GM18507 (cell line): Measurements from ENCODE around the gene MAPK6.
"Not testable (repeated sequence)": the region's sequence is repeated elsewhere in the genome, so short reads cannot be mapped to it uniquely, and the experiment has no call there.

ENCODE experiments used
- DNase-seq: peaks from one replicate; pipeline ENCODE4 v3.0.0; 2011; ENCODE audit warnings: low read depth; ENCODE audit not compliant: insufficient read length; ENCODE audit errors: extremely low spot score
- FAIRE-seq: peaks from 2 replicates; lab custom pipeline; 2011; peaks lifted over from hg19 to GRCh38; lab: Jason Lieb, UNC

The MAPK6 gene

DNA sequence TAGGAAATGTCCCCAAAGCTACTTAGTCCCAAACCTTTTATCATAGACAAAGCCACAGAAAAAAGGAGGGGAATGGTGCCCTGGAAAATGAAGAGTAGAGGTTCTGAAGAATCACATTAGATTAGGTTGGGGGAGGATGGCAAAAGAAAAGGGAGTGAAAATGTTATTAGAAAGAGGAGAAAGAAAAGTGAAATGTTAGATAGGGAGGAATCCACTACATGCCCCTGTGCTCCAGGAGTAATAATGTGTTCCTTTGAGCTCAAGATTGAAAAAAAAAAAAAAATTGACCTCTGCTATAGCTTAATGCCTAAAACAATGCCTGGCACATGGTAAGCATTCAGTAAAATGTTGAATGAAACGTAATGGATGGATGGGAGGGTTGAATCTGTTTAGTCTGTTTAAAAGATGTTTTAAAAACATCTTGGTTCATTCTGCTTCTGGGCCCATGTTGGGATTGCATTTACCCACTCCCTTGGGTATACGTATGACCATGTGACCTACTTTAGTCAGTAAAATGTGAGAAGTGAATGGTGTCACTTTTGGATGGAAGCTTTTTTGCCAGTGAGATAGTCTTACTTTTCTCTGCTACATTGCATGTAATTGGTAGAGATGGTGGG lies 19.0 kb downstream of the MAPK6 start:
- FAIRE-seq (no peak), DNase-seq (no peak)

DNA sequence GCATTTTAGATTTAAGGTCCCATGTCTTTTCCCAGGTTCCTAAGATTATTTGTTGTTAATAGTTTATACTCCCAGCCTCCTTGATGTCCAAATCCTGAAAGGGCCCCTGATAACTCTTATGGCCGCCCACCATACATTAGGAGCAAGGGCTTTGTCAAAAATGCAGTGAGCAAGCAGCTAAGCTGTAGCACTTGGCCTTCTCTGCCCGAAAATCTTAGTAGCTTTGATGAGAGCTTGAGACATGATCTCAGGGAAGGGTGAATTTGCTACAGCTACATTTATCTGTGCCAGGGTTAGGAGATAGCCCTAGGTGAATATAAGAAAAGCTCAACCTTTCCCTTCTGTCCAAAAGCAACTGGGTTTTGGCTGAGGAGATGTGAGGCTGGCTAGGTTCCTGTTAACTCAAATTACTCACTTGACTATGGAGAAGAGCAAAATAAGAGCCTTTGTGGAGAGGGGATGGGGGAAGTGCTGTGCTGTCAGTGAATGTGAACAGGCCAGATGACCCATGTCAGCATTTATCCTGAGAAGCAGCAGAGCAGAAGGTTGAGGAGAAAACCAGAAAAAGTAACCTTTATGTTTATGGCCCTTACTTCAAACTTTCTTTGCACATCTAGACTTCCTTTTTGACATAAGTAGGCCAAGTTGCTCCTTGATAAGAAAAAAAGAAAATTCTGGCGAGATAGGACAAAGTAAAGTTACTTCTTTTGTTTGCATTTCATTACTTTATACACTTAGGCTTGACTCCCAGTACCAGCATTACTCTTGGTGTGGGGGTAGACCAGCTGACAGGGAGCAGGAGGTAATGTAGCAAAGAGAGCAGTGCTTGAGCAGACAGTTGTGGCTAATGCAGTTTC lies 21.1 kb downstream of the MAPK6 start:
- no peak for FAIRE-seq
- DNase-seq = no peak

DNA sequence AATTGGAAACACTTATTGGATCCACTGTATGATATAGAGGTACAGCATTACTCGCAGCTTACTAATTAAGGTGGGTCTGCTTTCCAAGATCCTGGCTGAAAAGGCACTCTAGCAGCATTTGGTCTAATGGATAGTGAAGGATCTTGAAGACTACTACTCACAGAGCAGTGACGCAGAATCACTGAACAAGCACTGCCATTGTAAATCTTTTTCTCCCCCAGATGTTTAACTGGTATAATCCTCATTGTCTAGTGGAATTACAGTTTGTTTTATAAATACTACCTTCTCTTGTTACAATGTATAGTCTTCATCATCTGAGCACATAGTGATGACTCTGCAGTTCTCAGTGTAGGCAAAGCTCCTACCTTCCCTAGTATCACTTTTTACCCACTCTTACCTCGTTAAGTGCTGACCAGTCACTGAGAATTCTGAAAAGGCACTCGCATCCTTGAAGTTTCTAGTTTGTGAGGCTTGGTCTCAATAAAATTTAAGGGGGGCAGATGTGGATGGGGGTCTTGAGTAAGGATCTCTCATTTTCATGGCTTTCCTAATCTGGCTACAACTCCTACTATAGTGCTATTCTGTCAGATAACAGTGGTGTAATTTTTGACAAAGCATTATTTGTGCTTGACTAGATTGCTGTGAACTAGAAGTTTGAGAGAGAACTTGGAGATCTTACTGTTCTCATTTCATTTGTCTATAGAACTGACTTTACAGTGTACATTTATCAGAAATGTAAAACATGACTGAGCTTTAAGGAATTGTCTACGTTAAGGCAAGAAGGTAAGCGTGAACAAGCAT lies 23.2 kb downstream of the MAPK6 start:
- no peak for DNase-seq
- FAIRE-seq = no peak

DNA sequence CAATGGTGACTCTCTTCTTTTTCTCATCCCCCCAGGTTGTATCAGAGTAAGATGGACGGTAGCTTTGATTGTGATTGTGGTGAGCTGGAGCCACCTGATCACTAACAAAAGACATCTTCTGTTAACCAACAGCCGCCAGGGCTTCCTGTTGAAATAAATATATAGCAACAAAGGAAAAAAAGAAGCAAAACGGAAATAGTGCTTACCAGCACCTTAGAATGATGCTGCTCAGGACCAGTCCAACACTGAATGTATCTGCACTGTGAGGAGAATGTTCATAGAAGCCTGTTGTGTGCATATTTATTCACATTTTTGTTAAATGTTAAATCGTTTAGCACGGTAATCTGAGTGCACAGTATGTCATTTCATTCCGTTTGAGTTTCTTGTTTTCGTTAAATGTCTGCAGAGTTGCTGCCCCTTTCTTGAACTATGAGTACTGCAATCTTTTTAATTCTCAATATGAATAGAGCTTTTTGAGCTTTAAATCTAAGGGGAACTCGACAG lies 26.8 kb downstream of the MAPK6 start:
- not testable (repeated sequence) for DNase-seq, FAIRE-seq

DNA sequence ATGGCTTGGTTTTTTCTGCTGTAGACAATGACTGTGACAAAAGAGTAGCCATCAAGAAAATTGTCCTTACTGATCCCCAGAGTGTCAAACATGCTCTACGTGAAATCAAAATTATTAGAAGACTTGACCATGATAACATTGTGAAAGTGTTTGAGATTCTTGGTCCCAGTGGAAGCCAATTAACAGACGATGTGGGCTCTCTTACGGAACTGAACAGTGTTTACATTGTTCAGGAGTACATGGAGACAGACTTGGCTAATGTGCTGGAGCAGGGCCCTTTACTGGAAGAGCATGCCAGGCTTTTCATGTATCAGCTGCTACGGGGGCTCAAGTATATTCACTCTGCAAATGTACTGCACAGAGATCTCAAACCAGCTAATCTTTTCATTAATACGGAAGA lies 27.5 kb downstream of the MAPK6 start:
- DNase-seq, FAIRE-seq: not testable (repeated sequence)

DNA sequence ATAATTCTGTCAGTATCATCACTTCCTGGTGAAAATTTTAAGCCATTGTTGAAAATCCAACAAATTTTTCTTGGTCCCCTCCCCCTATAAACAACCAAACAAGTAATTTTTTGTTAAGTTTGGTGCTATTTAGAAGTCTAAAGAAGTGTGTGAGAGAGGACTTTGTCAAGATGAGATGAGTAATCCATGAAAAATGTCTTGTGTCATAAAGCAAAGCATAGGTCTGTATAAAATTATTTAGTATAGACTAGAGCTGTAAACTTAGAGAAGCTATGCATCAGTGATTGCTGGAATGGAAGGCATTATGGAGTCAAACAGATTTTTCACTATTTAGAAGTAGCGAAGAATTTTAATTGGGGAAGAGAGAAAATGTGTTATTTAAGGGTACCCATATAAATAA lies 31.4 kb downstream of the MAPK6 start:
- DNase-seq = no peak
- FAIRE-seq = no peak

DNA sequence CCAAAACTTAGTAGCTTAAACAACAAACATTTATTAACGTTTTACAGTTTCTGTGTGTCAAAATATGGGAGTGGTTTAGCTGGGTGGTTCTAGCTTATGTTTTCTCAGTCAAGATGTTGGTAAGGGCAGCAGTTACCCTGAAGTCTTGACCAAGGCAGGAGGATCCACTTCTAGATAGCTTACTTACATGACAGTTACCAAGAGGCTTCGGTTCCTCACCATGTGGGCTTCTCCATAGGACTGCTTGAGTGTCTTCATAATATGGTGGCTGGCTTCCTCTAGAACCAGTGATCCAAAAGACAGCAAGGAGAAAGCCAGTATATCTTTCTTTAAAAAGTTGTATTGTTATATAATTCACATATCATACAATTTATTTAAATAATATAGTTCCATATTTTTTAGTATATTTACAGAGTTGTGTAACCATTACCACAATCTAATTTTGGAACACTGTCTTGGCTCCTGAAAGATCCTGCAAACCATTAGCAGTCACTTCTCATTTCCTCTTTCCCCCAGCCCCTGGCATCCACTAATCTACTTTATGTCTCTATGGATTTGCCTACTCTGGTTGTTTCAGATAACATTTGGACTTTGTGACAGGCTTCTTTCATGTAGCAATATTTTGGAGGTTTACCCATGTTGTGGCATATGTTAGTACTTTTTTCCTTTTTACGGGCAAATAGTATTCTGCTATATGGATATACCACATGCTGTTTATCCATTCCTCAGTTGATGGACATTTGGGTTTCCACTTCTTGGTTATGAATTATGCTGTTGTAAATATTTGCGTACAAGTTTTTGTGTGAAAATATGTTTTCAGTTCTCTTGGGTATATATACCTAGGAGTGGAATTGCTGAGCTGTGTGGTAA lies 33.3 kb downstream of the MAPK6 start:
- FAIRE-seq = no peak

DNA sequence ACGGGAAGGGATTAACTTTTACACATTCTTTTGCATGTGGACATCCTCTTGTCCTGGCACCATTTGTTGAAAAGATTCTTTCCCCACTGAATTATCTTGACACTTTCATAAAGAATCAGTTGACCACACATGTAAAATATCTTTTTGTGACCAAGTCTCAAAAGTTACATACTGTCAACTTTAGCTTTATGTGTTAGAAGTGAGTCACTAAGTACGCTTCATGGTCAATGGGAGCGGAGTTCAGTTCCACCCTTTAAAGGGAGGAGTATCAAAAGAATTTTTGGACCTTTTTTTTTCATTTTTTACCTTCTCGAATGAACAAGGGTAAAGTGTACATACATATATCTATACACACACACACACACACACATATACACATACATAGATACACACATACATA lies 35.4 kb downstream of the MAPK6 start:
- no peak for DNase-seq
- FAIRE-seq = no peak

More for the DNA sequence above, 33.3 kb downstream of the MAPK6 start:
- no peak for DNase-seq

DNA sequence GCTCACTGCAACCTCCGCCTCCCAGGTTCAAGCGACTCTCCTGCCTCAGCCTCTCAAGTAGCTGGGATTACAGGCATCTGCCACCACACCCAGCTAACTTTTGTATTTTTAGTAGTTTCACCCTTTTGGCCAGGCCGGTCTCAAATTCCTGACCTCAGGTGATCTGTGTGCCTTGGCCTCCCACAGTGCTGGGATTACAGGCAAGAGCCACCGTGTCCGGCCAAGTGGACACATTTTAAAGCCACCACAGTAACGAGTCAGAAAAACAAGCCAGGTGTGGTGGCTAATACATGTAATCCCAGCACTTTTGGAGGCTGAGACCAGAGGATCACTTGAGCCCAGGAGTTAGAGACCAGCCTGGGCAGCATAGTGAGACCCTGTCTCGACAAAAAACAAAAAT lies 35.8 kb downstream of the MAPK6 start:
- FAIRE-seq, DNase-seq: not testable (repeated sequence)

DNA sequence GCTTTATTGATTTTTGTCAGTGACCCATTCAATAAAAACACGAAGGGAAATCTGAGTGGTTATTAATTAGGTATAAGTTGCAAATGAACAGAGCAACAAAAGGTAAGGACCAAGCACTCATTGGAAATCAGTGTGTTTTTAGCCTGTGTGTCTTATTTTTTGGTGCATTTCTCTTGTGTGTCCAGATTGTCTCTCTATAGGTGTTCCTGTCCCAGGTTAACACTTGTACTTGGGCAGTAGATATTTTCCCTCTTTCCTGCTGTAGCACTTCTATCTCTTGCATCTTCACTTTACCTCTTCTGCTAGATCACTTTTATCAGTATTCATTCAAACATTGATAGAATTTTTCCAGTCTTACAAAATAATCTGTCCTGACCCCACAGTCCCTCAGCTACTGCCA lies 37.0 kb downstream of the MAPK6 start:
- FAIRE-seq (no peak), DNase-seq (no peak)

DNA sequence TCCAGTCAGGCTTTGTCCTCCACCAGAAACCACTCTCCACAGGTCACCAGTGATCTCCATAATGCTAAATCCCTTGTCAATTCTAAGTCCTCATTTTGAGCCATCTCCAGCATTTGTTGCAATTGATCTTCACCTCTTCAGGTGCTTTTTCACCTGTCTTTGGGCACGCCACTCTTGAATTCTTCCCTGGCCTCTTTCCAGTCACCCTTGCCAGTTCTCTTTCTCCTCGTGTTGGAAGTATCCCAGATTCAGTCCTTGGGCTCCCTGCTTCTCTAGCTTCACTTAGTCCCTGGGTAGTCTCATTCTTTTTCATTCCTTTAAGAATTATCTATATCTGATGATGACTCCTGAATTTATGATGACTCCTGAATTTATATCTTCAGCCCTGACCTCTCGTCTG lies 37.5 kb downstream of the MAPK6 start:
- FAIRE-seq (no peak), DNase-seq (no peak)

DNA sequence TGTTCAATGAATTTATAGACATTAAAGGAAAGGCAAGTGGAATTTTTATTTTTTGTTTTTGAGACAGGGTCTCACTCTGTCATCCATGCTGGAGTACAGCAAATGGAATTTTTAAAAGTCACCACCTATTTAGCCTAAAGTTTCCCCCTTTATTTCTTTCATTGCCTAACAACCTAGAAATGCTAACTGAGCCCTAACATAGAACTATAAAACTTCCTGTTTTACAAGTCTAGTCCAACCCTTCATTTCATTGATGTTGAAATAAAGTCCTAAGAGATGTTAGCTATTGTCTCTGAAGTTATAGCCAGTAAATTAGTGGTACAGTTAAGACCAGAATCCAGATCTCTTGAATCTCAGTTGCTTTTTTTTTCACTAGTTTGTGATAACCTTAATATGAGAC lies 39.0 kb downstream of the MAPK6 start:
- no peak for FAIRE-seq
- no peak for DNase-seq

DNA sequence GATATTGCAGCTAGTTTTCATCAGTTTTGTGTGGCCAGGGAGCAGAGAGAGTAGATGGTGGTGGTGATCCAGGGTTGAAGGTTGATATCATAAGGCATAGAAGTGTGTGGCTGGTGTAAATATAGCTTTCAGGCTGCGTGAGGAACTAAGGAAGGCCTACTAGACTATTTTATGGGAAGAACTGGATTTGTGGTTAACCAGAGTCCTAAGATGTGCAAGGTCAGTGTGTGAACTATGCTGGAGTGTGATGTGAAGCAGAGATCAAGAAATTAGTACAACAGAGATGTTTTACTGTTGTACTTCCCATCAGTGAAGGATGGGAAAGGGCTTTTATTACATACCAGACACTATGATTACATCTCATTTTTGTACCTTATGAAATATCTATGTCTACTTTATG lies 41.5 kb downstream of the MAPK6 start:
- FAIRE-seq (no peak), DNase-seq (no peak)

DNA sequence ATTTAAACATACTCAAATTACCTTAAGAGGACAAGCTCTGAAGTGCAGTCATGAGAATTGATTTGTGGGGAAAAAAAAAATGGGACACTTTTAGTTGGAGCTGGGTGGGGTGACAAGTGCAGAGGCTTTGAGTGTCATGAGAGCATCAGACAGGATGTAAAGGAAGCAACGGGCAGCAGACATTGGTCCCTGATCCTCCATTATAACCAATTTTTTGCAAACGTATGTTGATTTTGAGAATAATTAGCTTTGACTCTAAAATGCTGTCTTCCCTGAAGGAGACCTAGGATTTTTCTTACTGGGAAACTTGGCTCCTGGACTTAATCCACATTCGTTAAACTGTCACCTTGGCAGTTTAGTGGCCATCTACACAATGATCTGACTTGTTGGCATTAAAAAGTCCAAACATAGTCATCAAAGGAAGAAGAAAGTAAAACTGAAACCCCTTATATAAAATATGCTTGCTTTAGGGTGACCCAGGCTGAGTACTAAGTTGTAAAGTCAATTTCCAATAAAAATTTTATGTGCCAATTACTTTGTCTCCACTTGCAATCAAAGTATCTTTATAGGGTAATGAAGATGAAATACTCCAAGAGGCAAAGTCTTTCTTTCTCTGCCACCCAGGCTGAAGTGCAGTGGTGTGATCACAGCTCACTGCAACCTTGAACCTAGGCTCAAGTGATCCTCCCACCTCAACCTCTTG lies 48.0 kb downstream of the MAPK6 start:
- FAIRE-seq (no peak), DNase-seq (no peak)

DNA sequence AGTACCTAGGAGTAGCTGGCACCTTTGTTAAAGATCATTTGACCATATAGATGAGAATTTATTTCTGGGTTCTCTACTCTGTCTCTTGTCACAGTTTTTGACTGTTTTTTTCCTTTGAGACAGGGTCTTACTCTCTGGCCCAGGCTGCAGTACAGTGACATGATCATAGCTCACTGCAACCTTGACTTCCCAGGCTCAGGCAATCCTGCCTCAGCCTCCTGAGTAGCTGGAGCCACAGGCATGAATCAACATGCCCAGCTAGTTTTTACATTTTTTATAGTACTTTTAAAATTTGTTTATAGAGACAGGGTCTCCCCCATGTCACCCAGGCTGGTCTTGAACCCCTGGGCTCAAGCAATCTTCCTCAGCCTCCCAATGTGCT lies 48.5 kb downstream of the MAPK6 start:
- DNase-seq (no peak), FAIRE-seq (no peak)

DNA sequence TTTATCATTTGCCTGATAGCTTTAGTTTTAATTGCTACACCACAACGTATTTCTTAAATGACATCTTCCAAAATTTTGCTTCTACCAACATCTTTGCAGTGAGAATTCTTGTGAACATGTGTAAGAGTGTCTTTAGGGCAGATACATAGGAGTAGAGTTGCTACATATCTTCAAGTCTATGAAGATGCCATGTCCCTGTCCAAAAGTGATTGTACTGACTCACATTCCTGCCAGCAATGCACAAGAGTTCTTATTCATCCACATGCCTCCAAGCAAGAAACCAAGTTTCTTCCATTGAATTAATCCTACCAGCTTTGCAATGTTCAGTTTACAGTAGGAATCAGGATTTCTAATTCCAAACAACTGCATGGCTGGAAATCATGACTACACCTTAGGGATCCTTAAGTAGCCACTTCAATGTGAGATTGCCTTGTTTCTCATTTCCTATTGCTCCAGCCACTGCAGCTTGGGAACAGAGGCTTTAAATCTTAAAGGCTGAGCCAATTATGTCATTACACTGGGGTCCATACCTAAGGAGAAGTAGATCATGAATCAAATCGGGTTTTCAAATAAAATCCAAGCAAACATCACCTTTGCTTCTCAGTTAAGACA lies 49.1 kb downstream of the MAPK6 start:
- no peak for DNase-seq

DNA sequence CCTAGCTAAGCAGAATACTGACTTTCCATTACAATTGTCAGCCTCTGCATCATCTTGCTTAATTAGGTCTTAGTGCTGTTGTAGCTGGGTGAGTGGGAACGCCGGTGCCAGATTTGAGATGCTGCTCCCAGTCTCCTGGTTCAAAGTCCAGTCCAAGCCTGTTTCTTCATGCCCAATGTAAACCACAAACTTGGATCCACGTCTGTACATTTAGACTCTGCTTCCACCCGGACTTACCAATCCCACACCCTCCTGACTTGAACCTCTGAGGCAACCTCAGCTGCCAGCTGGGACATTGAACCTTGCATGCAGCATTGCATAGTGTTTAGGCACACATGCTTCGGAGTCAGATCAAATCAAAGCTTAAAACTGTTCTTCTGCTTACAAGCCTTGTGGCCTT lies 50.5 kb downstream of the MAPK6 start:
- no peak for FAIRE-seq
- no peak for DNase-seq

More for the DNA sequence above, 49.1 kb downstream of the MAPK6 start:
- no peak for FAIRE-seq

DNA sequence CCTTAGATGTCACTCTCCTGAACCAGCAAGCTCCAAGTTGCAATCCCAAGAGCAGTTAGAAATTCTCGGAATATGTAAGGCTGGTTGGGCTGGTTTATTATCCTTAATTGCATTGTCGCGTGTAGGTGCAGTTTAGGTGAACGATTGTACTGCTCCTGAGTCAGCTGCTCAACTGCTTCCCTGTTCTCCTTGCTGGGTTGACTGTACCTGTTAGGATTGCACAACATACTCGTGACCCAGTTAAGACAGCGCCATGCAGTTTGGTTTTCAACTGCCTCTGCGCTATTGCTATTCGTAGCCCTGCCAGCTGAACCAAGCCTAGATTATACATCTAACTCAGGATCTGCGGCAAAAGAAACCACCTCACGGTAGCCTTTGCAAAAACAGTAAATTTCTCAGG lies 52.6 kb downstream of the MAPK6 start:
- DNase-seq = no peak
- no peak for FAIRE-seq
